CD14-positive monocyte (primary cell): ENCODE results near the gene NTF4. TPM values are rescaled to one million over a fixed set of nuclear protein-coding genes. Genes with fewer than 3 reads are reported as not detected.

Source experiments
- DNase-seq, 3 donors: peaks; one replicate each; pipeline ENCODE4 v3.0.0-alpha.2; 2011 to 2022
- H2AFZ ChIP-seq: 2 replicates; pipeline ENCODE4 v1.6.0; 2012; ENCODE audit warnings: mild to moderate bottlenecking, low read depth, low read length, inconsistent platforms; ENCODE audit not compliant: insufficient read depth, poor library complexity, severe bottlenecking
- H3K27ac ChIP-seq, 2 donors: 1 replicate in 1 of 2; 2 replicates in 1 of 2; pipeline ENCODE4 v1.5.1; 2012 to 2013; ENCODE audit warnings: low read length in 2 of 2, control low read depth in 1 of 2, inconsistent platforms in 1 of 2, low read depth in 1 of 2, mild to moderate bottlenecking in 1 of 2
- H3K27me3 ChIP-seq, 2 donors: one replicate each; pipeline versions ENCODE4 v1.6.0 to v1.6.1; 2011 to 2013; ENCODE audit warnings: low read length in 2 of 2; ENCODE audit not compliant: control insufficient read depth in 2 of 2, insufficient read depth in 2 of 2
- H3K36me3 ChIP-seq, 2 donors: replicated peaks in 1 of 2; 1 replicate in 1 of 2; 2 replicates in 1 of 2; pipeline versions ENCODE4 v1.5.1 to v1.6.1; 2012 to 2013; ENCODE audit warnings: low read length in 2 of 2, control low read depth in 1 of 2, inconsistent platforms in 1 of 2, mild to moderate bottlenecking in 1 of 2; ENCODE audit not compliant: insufficient read depth in 2 of 2, control insufficient read depth in 1 of 2
- H3K4me1 ChIP-seq, 2 donors: 1 replicate in 1 of 2; 2 replicates in 1 of 2; pipeline versions ENCODE4 v1.5.1 to v1.6.1; 2012 to 2013; ENCODE audit warnings: low read length in 2 of 2, control low read depth in 1 of 2, inconsistent platforms in 1 of 2, mild to moderate bottlenecking in 1 of 2, moderate library complexity in 1 of 2; ENCODE audit not compliant: insufficient read depth in 2 of 2, control insufficient read depth in 1 of 2
- H3K4me2 ChIP-seq: replicated peaks from 2 replicates; pipeline ENCODE3; 2012; ENCODE audit warnings: low read length, moderate library complexity, mild to moderate bottlenecking; ENCODE audit not compliant: poor library complexity, severe bottlenecking; ENCODE audit errors: extremely low read depth
- H3K4me3 ChIP-seq, 3 experiments: fragments of 200-600 bp in 1 of 3; sonication (generic) in 1 of 3; replicated peaks in 1 of 3; 1 replicate in 2 of 3; 2 replicates in 1 of 3; pipeline ENCODE4 v1.5.1; 2011 to 2013; ENCODE audit warnings: low read length in 3 of 3, mild to moderate bottlenecking in 3 of 3, control low read depth in 2 of 3, low read depth in 2 of 3, inconsistent platforms in 1 of 3, moderate library complexity in 1 of 3
- H3K79me2 ChIP-seq: 2 replicates; pipeline ENCODE4 v1.6.0; 2012; ENCODE audit warnings: mild to moderate bottlenecking, control low read depth, inconsistent platforms, low read length, moderate library complexity; ENCODE audit not compliant: insufficient read depth
- H3K9ac ChIP-seq: 2 replicates; pipeline ENCODE4 v1.6.0; 2017; ENCODE audit warnings: low read length, mild to moderate bottlenecking; ENCODE audit not compliant: insufficient read depth, poor library complexity, severe bottlenecking
- H3K9me3 ChIP-seq, 2 donors: replicated peaks in 1 of 2; 1 replicate in 1 of 2; 2 replicates in 1 of 2; pipeline versions ENCODE4 v1.5.1 to v1.6.1; 2012 to 2013; ENCODE audit warnings: low read length in 2 of 2, control low read depth in 1 of 2; ENCODE audit not compliant: control insufficient read depth in 1 of 2, insufficient read depth in 1 of 2
- H4K20me1 ChIP-seq: 2 replicates; pipeline ENCODE4 v1.6.0; 2012; ENCODE audit warnings: mild to moderate bottlenecking, low read length, control low read depth, moderate library complexity; ENCODE audit not compliant: insufficient read depth
- H3K27ac Mint-ChIP-seq, 7 donors: one replicate each; pipeline ENCODE4 v1.8.0; 2020; ENCODE audit warnings: mild to moderate bottlenecking in 7 of 7, mixed read lengths in 7 of 7, moderate library complexity in 6 of 7, inconsistent platforms in 2 of 7
- H3K27me3 Mint-ChIP-seq, 3 donors: one replicate each; pipeline ENCODE4 v1.8.0; 2021 to 2022; ENCODE audit warnings: low read depth in 3 of 3, mild to moderate bottlenecking in 3 of 3, mixed read lengths in 3 of 3, moderate library complexity in 3 of 3, inconsistent platforms in 1 of 3
- H3K36me3 Mint-ChIP-seq, 2 donors: one replicate each; pipeline ENCODE4 v1.8.0; 2020; ENCODE audit warnings: mixed read lengths in 2 of 2, inconsistent platforms in 1 of 2, mild to moderate bottlenecking in 1 of 2
- H3K4me1 Mint-ChIP-seq: one replicate; pipeline ENCODE4 v1.8.0; 2020; ENCODE audit warnings: mild to moderate bottlenecking, mixed read lengths
- H3K4me3 Mint-ChIP-seq, 2 donors: one replicate each; pipeline ENCODE4 v1.8.0; 2020; ENCODE audit warnings: mild to moderate bottlenecking in 2 of 2, mixed read lengths in 2 of 2, moderate library complexity in 1 of 2
- H3K9me3 Mint-ChIP-seq, 7 donors: one replicate each; pipeline ENCODE4 v1.8.0; 2020 to 2022; ENCODE audit warnings: mixed read lengths in 7 of 7, mild to moderate bottlenecking in 6 of 7, moderate library complexity in 6 of 7, inconsistent platforms in 2 of 7
- CTCF ChIP-seq: fragments of 200-600 bp; IDR thresholded peaks from one replicate; pipeline ENCODE4 v1.8.0; 2022; ENCODE audit warnings: antibody characterized with exemption, mild to moderate bottlenecking
- WGBS: methylation state at CpG from one replicate; pipeline ENCODE4 v1.1.5; 2013; ENCODE audit warnings: missing lambda C conversion rate; ENCODE audit not compliant: insufficient coverage; 5-methylcytosine and 5-hydroxymethylcytosine counted together
- intact Hi-C, 2 donors: fragments of 100-400 bp; cut with micrococcal nuclease; formaldehyde crosslinking; loops; one replicate each; pipeline versions ENCODE4 v1.15.0 to v1.15.1; 2023
- polyA plus RNA-seq, 3 donors: library from polyadenylated mRNA; depleted of rRNA in 1 of 3; unstranded in 2 of 3; stranded (reverse) in 1 of 3; fragments of 300-500 nt in 2 of 3; fragments of >200 nt in 1 of 3; fragmentation: Illumina TruSeq in 2 of 3; gene quantifications; 1 replicate in 2 of 3; 2 replicates in 1 of 3; pipeline ENCODE4 v1.2.3, GENCODE V29; 2012 to 2021

The NTF4 gene
- polyA plus RNA-seq, 3 donors: not detected

GRCh38 chr19:49020931-49021895 is 43.4 kb downstream of the NTF4 start:
- Histone ChIP-seq H3K4me1 (peaks cover 24 to 29% of the 10 kb centered on the region in 2 donors), H3K36me3 (peaks cover 0 to 2% of the 10 kb centered on the region in 2 donors), H3K27me3 (peaks cover 14 to 49% of the 10 kb centered on the region in 2 donors), H3K9me3 (no peaks in the 10 kb centered on the region), H3K4me3 (no peak overlapping the region), H4K20me1 (no peaks in the 10 kb centered on the region), H2AFZ (no peak overlapping the region), H3K79me2 (no peaks in the 10 kb centered on the region), H3K4me2 (no peak overlapping the region), H3K27ac (no peak overlapping the region), H3K9ac (no peak overlapping the region)
- Mint-ChIP-seq H3K27ac (no peak overlapping the region), H3K4me1 (peaks cover 29% of the 10 kb centered on the region), H3K36me3 (peaks cover 9 to 10% of the 10 kb centered on the region in 2 donors), H3K4me3 (peak overlapping the region in 1 of 2 donors; percentile 55), H3K27me3 (peaks cover 36 to 53% (median 50%) of the 10 kb centered on the region in 3 donors), H3K9me3 (peaks cover 0 to 10% (median 5%) of the 10 kb centered on the region in 7 donors)
- WGBS: 49% methylated on average over 16 of the region's 16 CpGs
- intact Hi-C loops: no loop called here
- peak in 2 of 3 donors; percentile 11 to 47 for DNase-seq
- no peak for TF ChIP-seq CTCF

GRCh38 chr19:49020342-49020741 is 44.3 kb downstream of the NTF4 start:
- Mint-ChIP-seq H3K4me3 (peak overlapping the region in 1 of 2 donors; percentile 55), H3K4me1 (peaks cover 29% of the 10 kb centered on the region), H3K9me3 (peaks cover 0 to 10% (median 5%) of the 10 kb centered on the region in 7 donors), H3K36me3 (peaks cover 18 to 19% of the 10 kb centered on the region in 2 donors), H3K27ac (no peak overlapping the region), H3K27me3 (peaks cover 36 to 48% (median 48%) of the 10 kb centered on the region in 3 donors)
- WGBS: 79% methylated on average over 10 of the region's 11 CpGs
- DNase-seq: no peak
- no peak overlapping the region for H3K4me2 ChIP-seq
- no peak overlapping the region for H3K27ac ChIP-seq
- TF ChIP-seq CTCF: no peak
- H3K9me3 ChIP-seq: no peaks in the 10 kb centered on the region
- no peak overlapping the region for H3K4me3 ChIP-seq
- H3K79me2 ChIP-seq: no peaks in the 10 kb centered on the region
- no peak overlapping the region for H2AFZ ChIP-seq
- H3K4me1 ChIP-seq: peaks cover 24 to 29% of the 10 kb centered on the region in 2 donors
- H4K20me1 ChIP-seq: no peaks in the 10 kb centered on the region
- H3K9ac ChIP-seq: no peak overlapping the region
- peaks cover 14 to 49% of the 10 kb centered on the region in 2 donors for H3K27me3 ChIP-seq
- intact Hi-C loops: no loop called here
- H3K36me3 ChIP-seq: peaks cover 8 to 11% of the 10 kb centered on the region in 2 donors
